ENCODE measurements around the gene FABP7. TPM values are rescaled to one million over a fixed set of nuclear protein-coding genes. Genes with fewer than 3 reads are reported as not detected.

Gene FABP7
- total and polyA plus RNA-seq, 2 of the 13 experiments (the other 11 are each of a cell fraction or from before 2014, with no cell fraction given) = not detected

- TF ChIP-seq GTF2F1 (IDR thresholded peaks at IDR 0.05; ENCODE audit: low read length) = no peak
- peak; percentile 93 for TF ChIP-seq ZFP36L1 (CRISPR knock-in tag; IDR thresholded peaks at IDR 0.05)
- TF ChIP-seq RNF2 (conservative IDR thresholded peaks at IDR 0.05; ENCODE audit: low read depth) = peak; percentile 88
- TF ChIP-seq ZNF432 (CRISPR knock-in tag; IDR thresholded peaks at IDR 0.05; ENCODE audit: borderline replicate concordance) = no peak
- TF ChIP-seq ZNF224 (CRISPR knock-in tag; IDR thresholded peaks at IDR 0.05) = peak; percentile 34; the same call in 1 of the 2 replicates
- TF ChIP-seq ZBTB38 (CRISPR knock-in tag; IDR thresholded peaks at IDR 0.05) = peak; percentile 79; the same call in 1 of the 2 replicates
- TF ChIP-seq ZNF138 (CRISPR knock-in tag; IDR thresholded peaks at IDR 0.05; ENCODE audit: low read depth) = no peak
- TF ChIP-seq ZNF747 (CRISPR knock-in tag; IDR thresholded peaks at IDR 0.05; ENCODE audit: borderline replicate concordance) = peak; percentile 98
- peak; percentile 48; the same call in 1 of the 2 replicates for TF ChIP-seq TEF (CRISPR knock-in tag; IDR thresholded peaks at IDR 0.05)
- peak; percentile 88 for TF ChIP-seq ZNF792 (CRISPR knock-in tag; IDR thresholded peaks at IDR 0.05)
- TF ChIP-seq TMF1 (CRISPR knock-in tag; IDR thresholded peaks at IDR 0.05; ENCODE audit: low read depth) = peak; percentile 89
- TF ChIP-seq ZKSCAN5 (CRISPR knock-in tag; IDR thresholded peaks at IDR 0.05) = no peak
- TF ChIP-seq YEATS2 (CRISPR knock-in tag; IDR thresholded peaks at IDR 0.05; ENCODE audit: borderline replicate concordance) = peak; percentile 88; the same call in 1 of the 2 replicates
- TF ChIP-seq HBP1 (CRISPR knock-in tag; IDR thresholded peaks at IDR 0.05; ENCODE audit: low read depth) = peak; percentile 65
- TF ChIP-seq E2F1 (CRISPR knock-in tag; IDR thresholded peaks at IDR 0.05) = peak; percentile 82; the same call in 1 of the 2 replicates
- peak; percentile 78; the same call in 1 of the 2 replicates for TF ChIP-seq ZNF710 (CRISPR knock-in tag; IDR thresholded peaks at IDR 0.05; ENCODE audit: borderline replicate concordance)
- TF ChIP-seq ZNF143 (CRISPR knock-in tag; IDR thresholded peaks at IDR 0.05) = no peak; the same call in 1 of the 2 replicates
- TF ChIP-seq CEBPG (CRISPR knock-in tag; IDR thresholded peaks at IDR 0.05) = no peak
- TF ChIP-seq ISX (CRISPR knock-in tag; conservative IDR thresholded peaks at IDR 0.05) = peak; percentile 32; the same call in 1 of the 2 replicates
- TF ChIP-seq BRF2 (CRISPR knock-in tag; IDR thresholded peaks at IDR 0.05) = peak; percentile 98
- TF ChIP-seq ZNF335 (CRISPR knock-in tag; IDR thresholded peaks at IDR 0.05) = peak; percentile 93
- 0 out of 2 replicates have a peak, but pooled peaks have one; percentile 53 for TF ChIP-seq EEA1 (CRISPR knock-in tag; IDR thresholded peaks at IDR 0.05; ENCODE audit: borderline replicate concordance)
- no peak for TF ChIP-seq EHMT2 (IDR thresholded peaks at IDR 0.05; ENCODE audit: borderline replicate concordance, low read depth, low read length)
- peak; percentile 83; the same call in 1 of the 2 replicates for TF ChIP-seq ZNF543 (CRISPR knock-in tag; IDR thresholded peaks at IDR 0.05)
Measured at GRCh38 chr6:122789182-122790027, 9.9 kb downstream of the FABP7 start, which contains the start of gene SMPDL3A (continued).
